ENCODE results near the gene ZC3H18.

Gene ZC3H18

GRCh38 chr16:88533381-88533917, 36.8 kb upstream of the ZC3H18 start:
- DNase-seq, result no peak

- DNase-seq, result no peak
Observed at GRCh38 chr16:88533932-88534637, 36.1 kb upstream of the ZC3H18 start.

DNA sequence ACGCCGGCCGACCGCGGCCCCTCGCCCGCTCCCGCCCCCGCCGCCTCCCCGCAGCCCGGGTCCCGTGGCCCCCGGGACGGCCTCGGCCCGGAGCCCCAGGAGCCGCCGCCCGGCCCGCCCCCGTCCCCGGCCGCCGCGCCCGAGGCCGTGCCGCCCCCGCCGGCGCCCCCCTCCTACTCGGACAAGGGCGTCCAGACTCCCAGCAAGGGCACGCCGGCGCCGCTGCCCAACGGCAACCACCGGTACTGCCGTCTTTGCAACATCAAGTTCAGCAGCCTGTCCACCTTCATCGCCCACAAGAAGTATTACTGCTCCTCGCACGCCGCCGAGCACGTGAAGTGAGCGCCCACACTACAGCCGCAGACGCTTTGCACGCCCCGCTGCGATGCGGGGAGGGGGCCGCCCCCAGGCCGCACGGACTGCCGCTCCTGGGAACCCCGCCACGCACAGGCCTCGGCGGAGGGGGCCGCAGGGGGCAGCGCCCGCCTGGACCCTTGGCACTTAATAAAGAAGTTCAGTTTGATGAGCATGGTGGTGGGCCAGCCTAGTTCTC, 35.5 kb upstream of the ZC3H18 start:
- DNase-seq, result no peak

DNA sequence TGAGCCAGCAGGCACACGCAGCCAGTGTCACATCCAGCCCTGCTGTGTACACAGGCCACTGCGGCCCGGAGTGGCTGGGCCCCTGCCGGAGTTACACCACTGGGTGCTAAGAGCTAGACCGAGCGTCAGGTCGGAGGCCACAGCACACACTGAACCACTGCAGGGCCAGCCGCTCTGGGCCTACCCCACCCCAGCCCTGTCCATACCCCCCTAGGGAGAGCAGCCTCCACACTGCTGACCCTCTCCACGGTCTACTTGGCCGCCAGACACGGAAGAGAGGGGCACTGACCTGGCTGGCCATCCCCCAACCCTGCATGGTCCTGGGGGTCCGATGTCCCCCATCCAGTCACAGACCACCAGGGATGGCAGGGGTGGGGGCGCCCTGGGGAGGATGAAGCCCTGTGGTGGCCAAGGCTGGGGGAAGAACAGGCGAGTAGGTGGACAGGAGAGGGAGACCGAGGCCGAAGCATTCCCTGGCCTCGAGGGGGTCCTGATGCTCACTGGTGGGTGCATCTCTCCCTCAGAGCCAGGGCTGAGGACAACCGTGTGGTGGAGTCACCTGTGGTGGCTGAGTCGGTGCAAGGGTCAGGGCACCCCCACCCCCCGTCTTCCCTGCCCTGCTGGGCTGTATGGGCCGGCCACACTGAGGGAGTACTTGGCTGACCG, 34.9 kb upstream of the ZC3H18 start:
- DNase-seq, result no peak

- no peak for DNase-seq
Observed at GRCh38 chr16:88535857-88536222, 34.4 kb upstream of the ZC3H18 start.

DNA sequence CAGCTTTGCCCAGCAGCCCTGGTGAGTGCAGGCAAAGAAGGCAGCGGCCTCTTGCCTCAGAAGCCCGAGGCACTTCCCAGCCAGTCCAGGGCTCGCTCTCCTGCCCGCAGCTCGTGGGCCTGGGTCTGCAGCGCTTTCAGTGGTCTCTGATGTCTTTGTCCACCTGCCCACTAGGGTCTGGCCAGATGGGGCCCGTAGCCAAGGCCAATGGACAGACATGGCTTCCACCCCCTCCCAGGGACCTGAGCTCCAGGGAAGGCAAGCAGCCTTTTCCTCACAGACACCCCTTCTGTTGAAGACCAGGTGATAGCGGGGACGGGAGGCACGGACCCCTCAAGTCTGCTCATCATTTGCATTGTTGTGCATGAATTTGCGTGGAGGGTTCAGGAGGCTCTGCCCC, 33.7 kb upstream of the ZC3H18 start:
- DNase-seq, result no peak

DNA sequence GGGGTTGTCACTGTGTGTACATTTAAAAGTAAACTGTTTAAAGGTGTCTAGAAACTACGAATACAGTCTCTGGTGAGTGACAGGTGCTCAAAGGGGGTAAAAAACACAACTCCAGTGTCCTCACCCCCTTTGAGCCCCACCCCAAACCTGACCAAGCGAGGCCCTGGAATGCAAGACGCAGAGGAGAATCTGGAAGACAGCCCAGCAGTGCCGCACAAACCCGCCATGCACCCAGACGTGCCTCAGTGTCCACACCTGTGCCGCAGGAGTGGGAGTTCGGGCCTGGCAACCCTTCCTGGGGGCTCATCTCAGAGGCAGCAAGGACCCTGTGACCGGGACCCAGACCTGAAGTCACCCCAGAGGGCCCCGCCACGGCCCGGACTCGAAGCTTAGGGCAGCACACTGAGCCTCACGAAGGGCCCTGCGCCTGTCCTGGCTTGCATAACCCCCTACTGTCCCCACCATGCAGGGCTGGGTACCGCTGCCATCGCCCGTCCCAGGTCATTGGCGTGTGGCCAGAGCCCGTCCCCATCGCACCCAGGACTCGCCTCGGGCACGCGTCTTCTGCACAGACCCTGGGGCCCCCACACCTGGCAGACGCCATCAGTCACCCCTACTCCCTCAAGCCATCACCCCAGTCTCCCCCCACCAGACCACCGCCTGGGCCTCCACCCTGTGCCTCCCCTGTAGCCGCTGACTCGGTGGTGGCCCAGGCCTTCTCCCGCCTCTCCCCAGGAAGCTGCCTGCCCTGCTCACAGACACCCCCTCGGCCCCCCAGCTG, 33.0 kb upstream of the ZC3H18 start:
- no peak for DNase-seq

- DNase-seq, result no peak
Observed at GRCh38 chr16:88537859-88538258, 32.3 kb upstream of the ZC3H18 start.

DNA sequence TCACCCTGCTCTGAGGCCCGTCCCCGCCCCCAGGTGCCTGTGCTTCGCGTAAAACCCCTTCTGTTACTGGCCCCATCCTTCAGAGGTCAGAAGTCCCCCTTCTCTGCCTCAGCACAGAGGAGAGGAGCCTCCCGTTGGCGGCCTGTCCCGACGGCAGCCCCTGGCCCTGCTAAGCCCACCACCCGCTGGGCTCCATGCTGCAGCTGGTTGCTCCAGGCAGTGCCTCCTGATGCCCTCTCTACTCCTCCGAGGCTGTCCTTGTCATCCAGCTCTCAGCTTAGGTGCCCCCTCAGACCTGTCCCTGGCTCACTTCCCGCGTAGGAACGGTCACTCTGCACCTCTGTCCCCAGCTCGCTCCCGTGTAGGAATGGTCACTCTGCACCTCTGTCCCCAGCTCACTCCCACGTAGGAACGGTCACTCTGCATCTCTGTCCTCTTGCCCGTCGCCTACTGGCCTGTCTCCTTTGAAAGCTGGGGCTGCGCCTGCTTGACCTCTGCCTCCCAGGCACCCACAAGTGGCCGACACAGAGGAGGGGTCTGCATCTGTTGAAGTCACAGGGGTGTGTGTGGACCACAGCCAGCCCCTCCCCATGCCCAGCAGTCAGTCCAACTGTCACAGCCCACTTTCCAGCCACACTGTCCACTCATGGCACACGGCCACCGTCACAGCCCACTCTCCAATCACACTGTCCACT, 31.7 kb upstream of the ZC3H18 start:
- no peak for DNase-seq

DNA sequence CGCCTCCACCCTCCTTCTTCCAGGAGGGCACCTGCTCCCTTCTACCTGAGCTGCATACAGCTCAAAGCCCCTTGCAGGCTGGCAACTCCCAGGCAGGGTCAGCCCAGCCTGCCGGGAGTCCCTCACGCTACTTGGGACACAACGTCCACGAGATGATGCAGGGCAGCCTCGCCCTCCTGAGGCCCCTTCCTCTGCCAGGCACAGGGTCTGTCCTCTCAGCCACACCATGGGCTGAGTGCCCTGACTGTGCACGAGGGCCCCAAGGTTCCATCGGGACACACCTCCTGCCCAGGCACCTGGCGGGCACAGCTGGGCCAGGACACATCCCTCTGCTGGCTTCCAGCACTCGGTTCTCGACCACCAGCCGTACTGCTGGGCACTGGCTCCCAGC, 30.9 kb upstream of the ZC3H18 start:
- DNase-seq, result no peak

DNA sequence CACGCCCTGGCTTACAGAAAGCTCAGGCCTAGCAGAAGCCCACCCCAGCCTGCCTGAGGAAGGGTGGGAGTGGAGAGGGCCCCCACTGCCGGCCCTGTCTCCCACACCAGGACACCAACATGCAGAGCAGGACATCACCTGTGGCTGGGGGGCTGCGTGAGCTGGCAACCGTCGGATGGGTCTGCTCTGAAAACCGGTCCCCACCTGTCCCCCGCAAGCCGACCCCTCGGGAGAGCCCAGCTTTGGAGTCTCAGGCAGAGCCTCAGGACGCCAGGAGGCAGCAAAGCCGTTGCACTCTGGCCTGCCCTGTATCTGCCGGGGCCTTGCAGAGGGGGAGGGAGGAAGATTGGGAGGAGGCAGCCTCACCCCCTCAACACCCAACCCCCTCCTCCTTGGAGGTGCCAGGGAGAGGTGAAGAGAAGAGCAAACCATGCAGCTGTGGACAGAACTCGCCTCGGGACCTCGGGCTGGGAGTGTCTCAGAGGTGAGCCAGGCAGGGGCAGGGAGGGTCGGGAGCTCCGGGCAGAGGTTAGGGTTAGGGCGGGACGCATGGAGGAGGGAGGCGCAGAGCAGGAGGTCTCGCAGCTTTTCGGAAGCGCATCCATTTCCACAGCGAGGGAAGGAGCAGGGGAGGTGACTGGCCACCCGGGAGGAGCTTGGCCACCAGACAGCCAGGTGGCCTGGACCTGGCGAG, 30.4 kb upstream of the ZC3H18 start:
- no peak for DNase-seq

DNA sequence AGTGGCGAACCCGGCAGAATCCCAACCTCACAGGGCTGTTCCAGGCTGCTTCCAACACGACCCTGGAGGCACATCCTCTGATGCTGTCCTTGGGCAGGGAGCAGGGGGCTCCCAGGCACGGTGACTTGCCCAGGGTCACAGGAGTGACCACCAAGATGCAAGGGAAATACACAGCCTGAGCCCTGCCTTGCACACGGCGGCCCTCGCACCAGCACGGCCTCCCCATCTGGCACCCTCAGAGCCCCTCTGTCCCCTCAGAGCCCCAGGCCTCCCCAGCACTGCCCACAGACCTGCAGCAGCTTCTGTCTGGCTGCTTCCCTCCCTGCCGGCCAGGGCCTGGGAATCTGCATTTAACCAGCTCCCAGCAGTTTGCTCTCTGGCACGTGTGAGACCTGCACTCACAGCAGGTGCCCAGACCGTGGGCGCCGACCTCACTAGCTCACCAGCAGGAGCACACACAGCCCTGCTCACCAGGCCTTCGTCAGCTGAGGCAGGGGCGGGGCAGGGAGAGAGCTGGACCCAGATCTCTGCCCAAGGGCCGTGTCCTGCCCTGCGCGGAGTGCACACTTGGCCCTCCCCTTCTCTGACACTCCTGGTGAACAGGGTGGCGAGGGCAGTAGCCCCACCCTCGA, 29.7 kb upstream of the ZC3H18 start:
- no peak for DNase-seq

DNA sequence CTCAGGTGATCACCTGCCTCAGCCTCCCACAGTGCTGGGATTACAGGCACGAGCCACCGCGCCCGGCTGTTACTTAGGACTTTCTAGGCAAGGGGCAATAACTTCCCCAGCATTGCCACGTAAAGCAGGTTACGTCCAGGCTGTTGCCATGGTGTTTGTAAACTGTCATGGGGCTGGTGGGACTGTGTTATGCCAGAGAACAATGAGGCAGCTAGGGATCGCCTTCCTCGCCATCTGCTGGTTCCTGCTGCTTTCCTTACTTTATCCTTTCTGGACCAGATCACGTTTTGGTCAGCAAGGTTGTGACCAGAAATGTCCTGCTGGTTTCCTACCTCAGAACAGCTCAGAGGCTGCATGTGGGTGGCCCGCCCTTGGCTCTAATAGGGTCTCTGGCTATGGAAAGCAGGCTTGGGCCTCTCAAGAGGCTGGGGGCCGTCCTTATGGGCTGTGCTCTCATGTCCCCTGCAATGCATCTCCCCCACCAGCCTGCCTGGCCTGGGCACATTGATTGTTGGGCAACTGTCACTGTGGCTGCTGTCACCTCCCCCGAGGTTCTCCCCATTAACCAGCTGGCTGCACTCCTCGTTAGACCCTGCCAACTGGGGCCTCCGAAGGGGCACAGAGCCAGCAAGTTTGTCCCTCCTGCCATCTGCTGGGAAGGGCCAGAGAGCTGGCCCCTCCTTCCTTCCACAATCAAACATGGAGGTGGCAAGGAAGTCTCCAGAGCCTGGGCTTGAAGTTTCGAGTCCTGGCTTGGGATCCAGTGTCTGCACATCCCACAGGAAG, 28.2 kb upstream of the ZC3H18 start:
- peak; percentile 60 to 71 for DNase-seq

GRCh38 chr16:88543230-88543813, 26.9 kb upstream of the ZC3H18 start:
- DNase-seq, result no peak

GRCh38 chr16:88545781-88546180, 24.4 kb upstream of the ZC3H18 start:
- DNase-seq, result no peak

- no peak for DNase-seq
Observed at GRCh38 chr16:88548131-88548874, 21.9 kb upstream of the ZC3H18 start.

- no peak for DNase-seq
Observed at GRCh38 chr16:88548985-88549384, 21.2 kb upstream of the ZC3H18 start.

DNA sequence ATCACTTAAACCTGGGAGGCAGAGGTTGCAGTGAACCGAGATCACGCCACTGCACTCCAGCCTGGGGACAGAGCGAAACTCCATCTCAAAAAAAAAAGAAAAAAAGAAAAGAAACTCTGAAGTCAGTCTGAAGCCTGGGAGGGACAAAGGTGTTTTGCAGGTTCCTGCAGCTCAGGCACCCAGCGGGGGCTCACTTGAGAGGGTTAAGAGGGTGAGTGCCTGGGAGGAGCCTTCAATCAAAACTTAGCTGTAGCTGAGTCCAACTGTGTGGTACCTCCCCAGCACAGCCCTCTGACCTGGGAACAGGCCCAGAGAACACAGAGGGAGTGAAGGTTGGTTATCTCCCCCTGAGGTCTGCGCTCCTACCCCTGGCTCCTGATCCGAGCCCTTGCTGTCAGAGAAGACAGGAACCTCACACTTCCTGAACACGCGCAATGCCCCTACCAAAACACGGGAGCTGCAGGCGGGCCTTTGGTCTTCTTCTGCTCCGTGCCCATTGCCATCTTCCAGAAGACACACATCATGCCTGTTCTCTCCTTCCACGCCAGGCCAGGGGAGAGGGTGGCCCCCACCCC, 20.4 kb upstream of the ZC3H18 start:
- no peak for DNase-seq

DNA sequence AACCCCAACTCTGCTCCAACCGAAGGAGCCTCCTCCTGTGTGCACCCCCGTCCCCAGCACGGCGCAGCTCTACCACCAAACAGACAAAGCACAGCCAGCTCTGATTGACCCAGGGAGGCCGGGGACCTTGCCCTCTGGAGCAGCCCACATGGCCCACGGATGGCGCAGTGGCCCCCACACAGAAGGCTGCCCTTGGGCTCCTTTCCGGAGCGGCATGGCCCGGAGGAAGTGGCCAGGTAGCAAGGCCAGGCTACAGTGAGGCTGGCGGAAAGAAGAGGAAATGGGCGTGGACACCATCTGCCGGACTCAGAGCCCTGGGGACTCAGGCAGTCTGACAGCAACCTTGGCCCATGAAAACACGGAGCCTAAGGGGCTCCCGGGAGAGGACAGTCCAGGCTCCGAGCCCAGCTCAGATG, 19.9 kb upstream of the ZC3H18 start:
- DNase-seq, result no peak

Data from cerebellar nuclear complex (tissue), 1 donor.